Measurements from ENCODE around the gene KRT8.

KRT8 gene

DNA sequence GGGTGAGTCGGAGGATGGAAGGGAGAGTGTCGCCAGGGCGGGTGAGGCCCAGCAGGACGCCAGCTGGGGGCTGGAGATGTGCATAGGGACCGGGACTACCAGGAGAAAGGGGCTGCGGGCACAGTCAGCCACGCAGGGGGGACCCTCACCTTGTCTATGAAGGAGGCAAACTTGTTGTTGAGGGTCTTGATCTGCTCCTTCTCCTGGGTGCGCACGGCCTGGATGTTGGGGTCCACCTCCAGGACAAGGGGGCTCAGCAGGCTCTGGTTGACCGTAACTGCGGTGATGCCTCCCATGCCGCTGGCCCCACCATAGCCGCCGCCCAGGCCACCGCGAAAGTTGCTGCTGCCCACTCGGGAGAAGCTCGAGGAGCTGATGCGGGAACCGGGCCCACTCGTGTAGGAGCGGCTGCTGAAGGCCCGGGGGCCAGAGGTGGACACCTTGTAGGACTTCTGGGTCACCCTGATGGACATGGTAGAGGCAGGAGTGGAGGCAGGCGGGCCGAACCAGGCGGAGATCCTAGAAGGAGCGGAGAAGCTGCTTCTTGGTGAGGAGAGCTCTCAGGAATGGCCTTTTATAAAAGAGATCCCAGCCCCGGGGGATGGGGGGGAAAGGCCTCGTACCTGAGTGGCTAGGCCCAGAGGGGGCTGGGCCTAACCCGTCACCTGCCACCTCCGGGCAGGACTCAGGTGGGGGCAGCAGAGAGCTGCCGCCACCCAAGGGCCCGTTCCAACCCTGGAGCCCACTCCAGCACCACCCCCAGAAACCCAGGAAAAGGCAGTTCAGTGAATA, at the start of gene KRT8:
Gene KRT8, minus strand, starts transcription at position 568 of the 792 bp plus-strand sequence. Its CDS starts 95 bp downstream, at position 473.
- peak; percentile 99 for DNase-seq (ENCODE audit: low read depth, low spot score)

DNA sequence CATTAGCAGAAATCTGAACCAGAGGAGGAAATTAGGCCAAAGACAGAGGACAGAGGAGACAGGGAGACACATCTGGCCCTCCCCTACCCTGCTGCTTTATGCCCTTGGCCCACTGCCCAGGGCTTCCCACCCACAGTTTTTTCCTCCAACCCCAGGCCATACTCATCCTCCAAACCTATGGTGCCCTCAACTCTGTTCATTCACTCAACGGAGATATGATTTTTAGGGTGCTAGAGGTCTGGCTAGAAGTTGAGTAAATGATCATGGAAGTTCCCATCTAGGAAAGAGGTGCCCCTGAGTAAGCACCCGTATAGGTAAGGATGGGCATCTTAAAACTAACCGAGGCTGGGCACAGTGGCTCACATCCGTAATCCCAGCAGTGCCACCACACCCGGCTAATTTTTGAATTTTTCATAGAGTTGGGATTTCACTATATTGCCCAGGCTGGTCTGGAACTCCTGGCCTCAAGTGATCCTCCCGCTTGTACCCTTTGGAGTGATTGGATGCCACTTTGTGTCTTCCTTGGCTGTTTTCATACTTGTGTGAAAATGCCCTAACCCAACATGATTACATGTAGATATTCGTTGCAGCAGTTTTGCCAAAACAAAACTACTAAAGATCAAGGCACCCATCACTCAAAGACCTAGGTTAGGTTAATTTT, 48.4 kb upstream of the KRT8 start:
- DNase-seq (ENCODE audit: low read depth, low spot score), result no peak

DNA sequence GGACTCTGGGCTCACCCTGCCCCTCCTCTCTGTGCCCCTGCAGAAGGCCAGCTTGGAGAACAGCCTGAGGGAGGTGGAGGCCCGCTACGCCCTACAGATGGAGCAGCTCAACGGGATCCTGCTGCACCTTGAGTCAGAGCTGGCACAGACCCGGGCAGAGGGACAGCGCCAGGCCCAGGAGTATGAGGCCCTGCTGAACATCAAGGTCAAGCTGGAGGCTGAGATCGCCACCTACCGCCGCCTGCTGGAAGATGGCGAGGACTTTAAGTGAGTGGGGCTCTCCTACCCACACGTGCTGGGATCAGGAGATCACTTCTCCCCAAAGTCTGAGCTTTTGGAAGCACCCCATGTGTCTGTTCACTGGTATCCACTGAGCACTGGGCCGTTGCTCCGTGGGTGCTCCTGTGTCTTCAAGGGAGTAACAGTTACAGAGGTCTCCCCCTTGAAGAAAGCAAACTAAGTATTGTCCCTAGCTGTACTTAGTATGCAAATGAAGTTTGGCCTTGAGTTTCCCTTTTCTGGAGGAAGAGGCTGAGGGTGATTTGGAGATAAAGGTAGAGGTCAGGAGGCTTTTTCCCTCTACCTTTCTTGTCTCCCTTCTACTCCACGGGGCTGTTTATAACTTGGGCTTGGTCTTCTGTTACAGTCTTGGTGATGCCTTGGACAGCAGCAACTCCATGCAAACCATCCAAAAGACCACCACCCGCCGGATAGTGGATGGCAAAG, 47.4 kb upstream of the KRT8 start:
- no peak for DNase-seq (ENCODE audit: low read depth, low spot score)

DNA sequence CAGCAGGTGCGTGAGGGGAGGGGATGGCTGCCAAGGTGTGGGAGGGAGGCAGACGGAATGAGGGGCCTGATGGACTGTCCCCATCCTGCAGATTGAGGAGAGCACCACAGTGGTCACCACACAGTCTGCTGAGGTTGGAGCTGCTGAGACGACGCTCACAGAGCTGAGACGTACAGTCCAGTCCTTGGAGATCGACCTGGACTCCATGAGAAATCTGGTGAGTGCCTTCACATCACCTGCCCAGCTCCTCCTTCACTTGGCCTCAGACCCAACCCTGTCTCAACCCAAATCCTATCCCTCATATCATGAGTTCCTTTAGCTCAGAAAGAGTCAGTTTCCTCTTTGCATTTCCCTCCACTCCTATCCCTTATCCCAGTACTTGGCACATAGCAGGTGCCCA, 46.8 kb upstream of the KRT8 start:
- DNase-seq (ENCODE audit: low read depth, low spot score), result no peak

DNA sequence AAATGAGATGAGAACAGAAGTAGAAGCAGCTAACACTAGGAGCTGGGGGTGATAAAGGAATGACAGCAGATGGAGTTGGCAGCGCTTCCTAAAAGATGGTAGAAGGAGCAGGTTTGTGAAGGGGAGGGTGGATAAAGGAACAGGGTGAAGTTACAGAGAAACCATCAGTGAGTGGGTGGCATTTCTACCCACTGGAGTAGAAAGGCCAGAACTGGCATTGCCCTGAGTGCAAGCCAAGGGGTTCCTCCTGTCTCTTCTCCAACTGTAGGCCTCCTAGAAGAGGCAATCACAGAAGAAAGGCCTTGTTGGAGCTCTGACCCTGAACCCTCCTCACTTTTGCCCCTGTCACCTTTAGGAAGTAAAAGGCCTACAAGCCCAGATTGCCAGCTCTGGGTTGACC, 46.2 kb upstream of the KRT8 start:
- no peak for DNase-seq (ENCODE audit: low read depth, low spot score)

DNA sequence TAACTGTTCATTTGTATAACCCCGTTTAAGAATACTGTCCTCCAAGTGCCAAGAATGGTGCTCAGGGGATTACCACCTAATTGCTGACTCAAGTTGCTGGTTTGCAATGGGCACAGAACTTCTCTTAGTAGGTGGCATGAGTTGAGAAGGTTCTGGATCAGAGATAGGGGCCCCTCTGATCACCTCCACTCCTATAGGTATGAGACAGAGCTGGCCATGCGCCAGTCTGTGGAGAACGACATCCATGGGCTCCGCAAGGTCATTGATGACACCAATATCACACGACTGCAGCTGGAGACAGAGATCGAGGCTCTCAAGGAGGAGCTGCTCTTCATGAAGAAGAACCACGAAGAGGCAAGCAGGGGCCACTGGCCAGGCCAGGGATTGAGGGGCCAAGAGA, 45.7 kb upstream of the KRT8 start:
- DNase-seq (ENCODE audit: low read depth, low spot score), result no peak

DNA sequence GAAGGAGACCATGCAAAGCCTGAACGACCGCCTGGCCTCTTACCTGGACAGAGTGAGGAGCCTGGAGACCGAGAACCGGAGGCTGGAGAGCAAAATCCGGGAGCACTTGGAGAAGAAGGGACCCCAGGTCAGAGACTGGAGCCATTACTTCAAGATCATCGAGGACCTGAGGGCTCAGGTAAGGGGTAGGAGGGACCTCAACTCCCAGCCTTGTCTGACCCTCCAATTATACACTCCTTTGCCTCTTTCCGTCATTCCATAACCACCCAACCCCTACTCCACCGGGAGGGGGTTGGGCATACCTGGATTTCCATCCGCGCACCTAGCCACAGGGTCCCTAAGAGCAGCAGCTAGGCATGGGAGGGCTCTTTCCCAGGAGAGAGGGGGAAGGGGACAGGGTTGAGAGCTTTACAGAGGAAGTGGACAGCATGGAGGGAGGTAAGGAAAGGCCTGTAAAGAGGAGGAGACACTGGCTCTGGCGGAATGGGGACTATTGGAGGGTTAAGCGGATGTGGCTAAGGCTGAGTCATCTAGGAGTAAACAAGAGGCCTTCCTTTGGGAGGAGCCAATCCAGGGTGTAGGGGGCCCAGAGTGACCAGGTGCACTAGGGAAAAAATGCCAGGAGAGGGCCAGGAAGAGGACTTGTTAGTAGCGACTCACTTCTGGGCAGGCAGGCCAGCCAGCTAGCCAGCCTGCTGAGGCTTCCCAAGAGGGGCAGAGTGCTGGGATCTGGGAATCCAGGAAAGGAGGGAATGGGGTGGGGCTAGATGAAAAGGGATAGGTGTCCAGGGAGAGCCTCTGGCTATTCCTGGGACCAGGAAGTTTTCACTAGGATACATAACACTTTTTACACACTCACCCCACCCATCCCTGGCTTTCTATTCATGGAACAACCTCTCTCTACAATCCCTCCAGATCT, 44.8 kb upstream of the KRT8 start:
- peak; percentile 74 for DNase-seq (ENCODE audit: low read depth, low spot score)

DNA sequence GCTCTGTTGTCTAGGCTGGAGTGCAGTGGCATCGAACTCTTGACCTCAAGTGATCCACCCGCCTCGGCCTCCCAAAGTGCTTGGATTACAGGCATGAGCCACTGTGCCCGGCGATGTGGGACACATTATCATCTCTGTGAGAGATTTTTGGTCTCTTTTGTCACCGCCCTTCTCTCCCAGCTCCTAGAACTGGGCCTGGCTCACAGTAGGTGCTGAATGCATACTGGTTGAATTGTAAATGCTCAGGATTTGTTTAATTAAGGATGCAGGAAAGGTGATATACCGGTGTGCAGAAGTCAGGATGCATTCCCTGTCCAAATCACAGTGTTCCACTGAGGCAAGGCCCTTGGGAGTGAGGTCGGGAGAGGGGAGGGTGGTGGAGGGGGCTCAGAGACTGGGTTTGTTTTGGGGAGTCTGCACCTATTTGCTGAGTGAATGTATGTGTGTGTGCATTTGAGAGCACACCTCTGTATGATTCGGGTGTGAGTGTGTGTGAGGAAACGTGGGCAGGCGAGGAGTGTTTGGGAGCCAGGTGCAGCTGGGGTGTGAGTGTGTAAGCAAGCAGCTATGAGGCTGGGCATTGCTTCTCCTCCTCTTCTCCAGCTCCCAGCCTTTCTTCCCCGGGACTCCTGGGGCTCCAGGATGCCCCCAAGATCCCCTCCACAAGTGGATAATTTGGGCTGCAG, 43.0 kb upstream of the KRT8 start:
- peak; percentile 53 for DNase-seq (ENCODE audit: low read depth, low spot score)

DNA sequence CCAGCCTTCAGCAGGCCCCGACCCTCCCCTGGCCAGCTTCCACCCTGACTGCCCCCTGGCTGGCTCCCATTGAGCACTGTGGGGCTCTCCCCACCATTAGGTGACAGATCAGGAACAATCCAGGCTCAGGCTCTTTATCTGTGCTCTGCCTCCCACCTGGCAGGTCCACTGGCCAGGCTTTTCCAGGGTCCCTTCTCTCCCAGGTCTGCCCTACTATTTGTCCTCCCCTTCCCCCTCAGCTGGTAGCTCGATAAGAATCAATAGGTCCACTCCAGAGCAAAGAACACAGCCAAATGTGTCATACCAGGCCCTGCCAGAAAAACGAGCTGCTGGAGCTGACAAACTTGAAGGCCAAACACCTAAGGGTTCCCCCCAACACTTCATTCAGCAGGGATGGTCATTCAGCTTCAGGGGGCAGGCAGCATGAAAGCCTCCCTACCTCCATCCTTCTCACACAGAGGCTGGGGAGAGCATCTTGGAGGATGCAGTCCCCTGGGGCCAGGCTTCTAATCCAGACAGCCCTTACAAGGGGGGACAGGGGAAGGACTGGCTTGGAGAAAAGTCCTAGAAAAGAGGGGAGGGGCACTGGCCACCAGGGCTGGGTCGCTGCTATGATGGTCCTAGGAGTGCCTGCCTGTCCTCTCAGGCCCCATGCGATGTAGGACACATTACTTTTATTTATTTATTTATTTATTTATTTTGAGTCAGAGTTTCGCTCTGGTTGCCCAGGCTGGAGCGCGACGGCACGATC, 42.1 kb upstream of the KRT8 start:
- DNase-seq (ENCODE audit: low read depth, low spot score), result peak; percentile 73

DNA sequence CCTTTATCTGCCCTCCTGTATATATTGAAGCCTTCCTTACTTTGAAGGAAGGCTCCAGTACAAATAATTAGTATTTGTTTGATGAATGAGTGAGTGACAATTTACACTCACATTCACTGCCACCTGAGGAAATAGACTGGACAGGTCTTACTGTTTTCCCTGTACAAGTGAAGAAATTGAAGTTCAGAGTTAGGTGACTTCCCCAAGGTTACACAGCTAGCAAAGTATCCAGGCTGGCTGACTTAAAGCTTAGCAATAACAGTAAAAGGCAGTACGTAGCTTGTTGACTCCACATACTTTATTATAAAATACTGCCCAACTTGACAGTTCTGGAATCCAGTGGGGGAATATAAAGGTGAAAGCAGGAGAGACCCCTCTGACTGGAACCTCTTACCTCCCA, 41.5 kb upstream of the KRT8 start:
- DNase-seq (ENCODE audit: low read depth, low spot score), result peak; percentile 19

DNA sequence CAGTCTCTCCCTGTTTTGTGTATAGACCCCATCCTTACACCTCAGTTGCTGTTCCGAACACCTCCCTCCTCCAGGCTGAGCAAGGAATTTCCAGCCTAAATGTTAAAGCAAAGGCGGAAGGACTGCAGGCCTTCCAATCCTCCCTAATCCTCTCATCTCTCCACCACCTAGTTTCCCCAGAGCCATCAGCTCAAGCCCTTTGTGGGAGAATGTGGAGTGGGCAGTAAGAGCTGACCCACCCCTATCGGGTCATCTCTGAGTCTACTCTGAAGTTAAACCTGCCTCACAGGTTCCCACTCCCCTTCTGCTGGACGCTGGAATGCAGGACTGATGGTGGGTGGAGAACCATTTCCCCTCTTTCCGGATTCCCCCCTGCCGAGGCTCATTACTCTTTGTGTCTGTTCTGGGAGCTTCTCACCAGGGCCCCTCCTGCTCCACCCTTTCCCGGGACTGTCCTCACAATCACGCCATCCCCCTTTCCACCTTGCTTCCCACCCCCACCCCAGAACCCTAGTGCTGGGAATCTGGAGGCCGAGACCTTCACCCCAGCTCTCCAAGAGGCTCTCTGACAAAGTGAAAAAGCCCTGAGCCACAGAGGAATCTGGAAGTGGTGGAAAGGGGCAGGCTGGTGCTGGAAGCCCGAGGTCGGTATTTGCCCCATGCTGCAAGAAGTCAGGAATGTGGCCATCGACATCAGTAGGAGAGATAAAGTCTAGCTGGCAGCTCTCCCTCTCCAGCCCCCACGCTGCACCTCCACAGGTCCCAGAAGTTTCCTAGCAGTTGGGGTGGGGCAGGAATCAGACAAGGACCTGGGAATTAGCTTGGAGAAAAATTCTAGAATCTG, 40.7 kb upstream of the KRT8 start:
- DNase-seq (ENCODE audit: low read depth, low spot score), result peak; percentile 98

DNA sequence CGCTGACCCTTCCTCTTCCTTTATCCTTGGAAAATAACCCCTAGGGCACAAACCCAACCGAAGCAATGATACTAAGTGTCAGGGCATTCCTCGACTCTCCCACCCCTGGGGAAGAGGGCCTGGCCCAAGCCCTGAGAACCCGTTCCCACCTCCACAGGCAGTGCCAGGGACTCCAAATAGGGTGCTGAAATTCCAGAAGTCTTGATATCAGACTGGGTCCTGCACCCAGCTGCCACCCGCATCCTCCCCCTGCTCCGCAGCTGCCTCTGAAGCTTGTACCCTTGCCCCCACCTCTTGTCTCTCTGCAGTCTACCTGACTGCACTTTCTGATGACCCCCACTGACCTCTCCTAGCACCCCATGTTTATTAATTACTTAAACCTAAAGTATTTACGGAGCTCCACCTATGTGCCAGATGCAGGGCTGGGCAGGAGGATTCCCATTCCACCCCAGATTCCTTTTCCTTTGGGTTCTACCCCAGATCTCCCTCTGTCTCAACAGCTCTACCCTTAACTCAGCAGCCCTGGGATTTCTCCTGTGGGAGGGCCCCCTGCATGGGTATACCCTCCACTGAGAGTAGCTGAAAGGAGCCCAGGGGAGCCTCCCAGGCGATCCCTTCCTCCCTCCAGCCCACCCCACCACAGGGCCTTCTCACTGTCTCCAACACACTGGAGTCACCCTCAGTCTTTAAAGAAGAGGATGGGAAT, 40.0 kb upstream of the KRT8 start:
- DNase-seq (ENCODE audit: low read depth, low spot score), result peak; percentile 73

DNA sequence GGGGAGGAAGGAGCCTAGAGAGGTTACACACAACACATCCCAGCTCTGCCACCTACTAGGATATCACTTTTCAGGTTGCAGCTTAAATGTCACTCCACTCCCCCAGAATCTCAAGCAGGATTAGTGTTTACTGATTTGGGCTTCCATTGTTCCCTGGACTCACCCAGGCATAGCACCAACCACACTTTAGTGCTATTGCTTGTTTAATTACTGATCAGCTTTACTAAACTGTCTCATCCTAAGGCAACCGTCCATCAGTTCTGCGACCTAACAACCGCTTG, 38.0 kb upstream of the KRT8 start:
- DNase-seq (ENCODE audit: low read depth, low spot score), result no peak

DNA sequence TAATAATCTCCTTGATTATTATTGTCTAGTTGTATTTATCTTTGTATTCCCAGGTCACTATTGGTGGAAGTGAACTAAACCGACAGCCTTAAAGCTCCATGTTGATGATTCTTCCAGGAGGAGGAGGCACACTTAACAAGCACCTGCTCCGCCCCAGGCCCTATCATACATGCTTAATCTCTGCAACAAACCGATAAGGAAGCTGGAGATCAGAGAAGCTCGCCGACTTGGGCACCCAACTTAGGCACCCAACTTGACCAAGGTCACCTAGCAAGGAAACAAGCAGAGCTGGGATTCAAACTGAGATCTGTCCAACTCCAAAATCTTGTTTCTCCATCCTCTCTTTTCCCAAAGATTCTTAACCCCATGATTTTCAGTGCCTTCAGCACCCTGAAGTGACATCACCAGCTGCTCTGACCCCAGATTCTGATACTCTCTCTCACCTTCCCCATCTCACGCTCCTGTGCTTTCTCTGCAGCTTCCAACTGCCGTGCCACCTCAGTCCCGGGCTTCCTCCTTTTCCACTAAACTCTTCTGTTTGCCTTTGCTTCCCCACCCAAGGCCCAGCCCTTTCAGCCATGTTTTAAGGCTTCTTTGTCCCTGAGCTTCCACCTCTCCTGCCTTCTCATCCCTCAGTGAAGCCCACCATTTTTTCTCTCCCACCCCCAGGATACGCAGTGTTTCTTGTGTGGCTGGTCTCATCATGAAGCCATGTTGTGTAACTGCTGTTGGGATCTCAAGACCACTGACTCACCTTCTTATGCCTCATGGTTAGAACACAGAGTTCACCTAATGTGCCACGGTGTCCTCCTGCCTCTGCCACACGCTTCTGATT, 37.4 kb upstream of the KRT8 start:
- no peak for DNase-seq (ENCODE audit: low read depth, low spot score)

DNA sequence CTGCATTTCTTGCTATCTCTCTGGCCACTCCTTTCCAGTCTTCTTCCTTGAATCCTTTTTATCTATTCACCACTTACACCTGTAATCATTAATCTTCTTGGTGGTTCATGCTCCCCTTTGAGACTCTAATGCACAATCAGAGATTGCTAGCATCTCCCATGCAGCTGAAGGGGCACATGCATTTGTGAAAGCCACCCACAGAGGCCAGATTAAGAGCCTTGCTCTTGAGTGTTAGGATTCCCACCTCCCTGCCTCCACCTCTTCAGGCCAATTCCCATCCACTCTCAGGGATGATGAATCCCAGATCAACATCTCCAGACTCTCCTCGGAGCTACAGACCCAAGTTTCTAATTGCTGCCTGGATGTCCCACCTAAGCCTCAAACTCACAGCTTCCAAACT, 24.7 kb upstream of the KRT8 start:
- DNase-seq (ENCODE audit: low read depth, low spot score), result peak; percentile 32

DNA sequence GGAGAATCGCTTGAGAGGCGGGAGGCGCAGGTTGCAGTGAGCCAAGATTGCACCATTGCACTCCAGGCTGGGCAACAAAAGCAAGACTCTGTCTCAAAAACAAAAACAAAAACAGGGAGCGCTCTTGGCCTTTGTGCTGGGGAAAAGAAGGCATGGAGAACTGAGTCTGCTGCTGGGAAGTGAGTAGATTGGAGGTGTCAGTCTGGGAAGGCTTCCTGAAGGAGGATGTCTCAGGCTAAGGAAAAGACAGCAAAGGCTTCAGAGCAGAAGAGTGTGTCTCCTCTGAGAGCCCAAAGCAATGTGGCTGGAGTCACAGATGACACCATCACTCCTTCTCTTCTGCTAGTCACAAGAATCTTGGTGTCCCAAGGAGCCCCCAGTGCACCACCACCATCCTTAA, 23.1 kb upstream of the KRT8 start:
- peak; percentile 7 for DNase-seq (ENCODE audit: low read depth, low spot score)

DNA sequence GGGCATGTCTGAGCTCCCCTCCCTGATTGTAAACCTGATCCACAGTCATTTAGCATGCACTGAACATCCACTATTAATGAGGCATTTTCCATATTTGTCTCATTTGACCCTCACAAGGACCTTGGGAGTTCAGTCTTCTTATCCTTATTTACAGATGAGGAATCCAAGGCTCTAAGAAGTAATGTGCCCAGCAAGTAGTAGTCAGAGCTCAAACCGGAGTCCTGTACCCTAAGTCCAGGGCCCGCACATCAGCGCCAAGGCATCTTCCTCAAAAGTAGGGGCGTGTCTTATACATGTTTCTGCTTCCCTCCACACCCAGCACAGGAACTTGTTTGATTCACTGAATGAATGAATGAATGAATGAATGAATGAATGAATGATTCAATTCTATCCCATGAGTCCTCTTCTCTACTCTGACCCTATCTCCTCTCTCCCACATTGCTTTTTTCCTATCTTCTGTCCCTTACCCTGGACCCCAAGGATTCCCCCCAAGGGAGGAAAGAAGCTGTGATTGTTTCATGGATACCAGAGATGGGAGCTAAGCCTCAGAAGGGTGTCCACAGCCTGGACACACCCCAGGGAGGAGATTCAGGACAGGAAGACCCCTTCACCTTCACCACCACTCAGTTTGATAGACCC, 21.8 kb upstream of the KRT8 start:
- DNase-seq (ENCODE audit: low read depth, low spot score), result no peak

All from ELF-1 (cell line).